Measurements from ENCODE around the gene NPM3. TPM values are rescaled to one million over a fixed set of nuclear protein-coding genes. Genes with fewer than 3 reads are reported as not detected.

The NPM3 gene
- total RNA-seq, 1 donor from 2014 or later = 158 TPM

GRCh38 chr10:101772895-101773761 is 10.1 kb downstream of the NPM3 start:
- Histone ChIP-seq H3K36me3 (ENCODE audit: control insufficient read depth, insufficient read depth, low read length) (no peaks in the 10 kb centered on the region), H3K27me3 (ENCODE audit: control insufficient read depth, insufficient read depth, low read length) (peaks cover 45% of the 10 kb centered on the region), H3K4me3 (ENCODE audit: low read depth, low read length) (no peak overlapping the region)
- TF ChIP-seq CTCF (IDR thresholded peaks at IDR 0.05; ENCODE audit: insufficient read depth, low read length, severe bottlenecking) = no peak
- DNase-seq (ENCODE audit: low read depth) (no peak), FAIRE-seq (no peak)

GRCh38 chr10:101772017-101772894 is 11.0 kb downstream of the NPM3 start:
- TF ChIP-seq CTCF (IDR thresholded peaks at IDR 0.05; ENCODE audit: insufficient read depth, low read length, severe bottlenecking) = no peak
- FAIRE-seq = no peak
- no peak overlapping the region for H3K4me3 ChIP-seq (ENCODE audit: low read depth, low read length)
- H3K36me3 ChIP-seq (ENCODE audit: control insufficient read depth, insufficient read depth, low read length) = no peaks in the 10 kb centered on the region
- H3K27me3 ChIP-seq (ENCODE audit: control insufficient read depth, insufficient read depth, low read length) = peaks cover 47% of the 10 kb centered on the region
- no peak for DNase-seq (ENCODE audit: low read depth)

- DNase-seq (ENCODE audit: low read depth) (no peak), FAIRE-seq (no peak)
- H3K27me3 ChIP-seq (ENCODE audit: control insufficient read depth, insufficient read depth, low read length) = peaks cover 43% of the 10 kb centered on the region
Measured at GRCh38 chr10:101771380-101771779, 11.9 kb downstream of the NPM3 start.

GRCh38 chr10:101770331-101771215 is 12.7 kb downstream of the NPM3 start:
- FAIRE-seq = no peak
- Histone ChIP-seq H3K27me3 (ENCODE audit: control insufficient read depth, insufficient read depth, low read length) (peaks cover 42% of the 10 kb centered on the region), H3K36me3 (ENCODE audit: control insufficient read depth, insufficient read depth, low read length) (no peaks in the 10 kb centered on the region), H3K4me3 (ENCODE audit: low read depth, low read length) (no peak overlapping the region)
- DNase-seq (ENCODE audit: low read depth) = no peak
- no peak for TF ChIP-seq CTCF (IDR thresholded peaks at IDR 0.05; ENCODE audit: insufficient read depth, low read length, severe bottlenecking)

More at GRCh38 chr10:101771380-101771779, 11.9 kb downstream of the NPM3 start:
- H3K36me3 ChIP-seq (ENCODE audit: control insufficient read depth, insufficient read depth, low read length) = no peaks in the 10 kb centered on the region
- TF ChIP-seq CTCF (IDR thresholded peaks at IDR 0.05; ENCODE audit: insufficient read depth, low read length, severe bottlenecking) = no peak
- no peak overlapping the region for H3K4me3 ChIP-seq (ENCODE audit: low read depth, low read length)

- Histone ChIP-seq H3K36me3 (ENCODE audit: control insufficient read depth, insufficient read depth, low read length) (no peaks in the 10 kb centered on the region), H3K4me3 (ENCODE audit: low read depth, low read length) (no peak overlapping the region), H3K27me3 (ENCODE audit: control insufficient read depth, insufficient read depth, low read length) (peaks cover 34% of the 10 kb centered on the region)
- no peak for FAIRE-seq
- no peak for DNase-seq (ENCODE audit: low read depth)
- TF ChIP-seq CTCF (IDR thresholded peaks at IDR 0.05; ENCODE audit: insufficient read depth, low read length, severe bottlenecking) = no peak
Measured at GRCh38 chr10:101769541-101770180, 13.6 kb downstream of the NPM3 start.

Measured in bronchial epithelial cell (primary cell).